HG02973 (cell line): ENCODE data around the gene NANOS3.
"Not testable (repeated sequence)": the region's sequence is repeated elsewhere in the genome, so short reads cannot be mapped to it uniquely, and the experiment has no call there.

Experiments
- ATAC-seq: cut with Tn5 transposase; IDR thresholded peaks from one replicate; pipeline ENCODE4 v1.9.1; 2021; ENCODE audit warnings: moderate library complexity; ENCODE audit not compliant: unreplicated experiment

Gene NANOS3

DNA sequence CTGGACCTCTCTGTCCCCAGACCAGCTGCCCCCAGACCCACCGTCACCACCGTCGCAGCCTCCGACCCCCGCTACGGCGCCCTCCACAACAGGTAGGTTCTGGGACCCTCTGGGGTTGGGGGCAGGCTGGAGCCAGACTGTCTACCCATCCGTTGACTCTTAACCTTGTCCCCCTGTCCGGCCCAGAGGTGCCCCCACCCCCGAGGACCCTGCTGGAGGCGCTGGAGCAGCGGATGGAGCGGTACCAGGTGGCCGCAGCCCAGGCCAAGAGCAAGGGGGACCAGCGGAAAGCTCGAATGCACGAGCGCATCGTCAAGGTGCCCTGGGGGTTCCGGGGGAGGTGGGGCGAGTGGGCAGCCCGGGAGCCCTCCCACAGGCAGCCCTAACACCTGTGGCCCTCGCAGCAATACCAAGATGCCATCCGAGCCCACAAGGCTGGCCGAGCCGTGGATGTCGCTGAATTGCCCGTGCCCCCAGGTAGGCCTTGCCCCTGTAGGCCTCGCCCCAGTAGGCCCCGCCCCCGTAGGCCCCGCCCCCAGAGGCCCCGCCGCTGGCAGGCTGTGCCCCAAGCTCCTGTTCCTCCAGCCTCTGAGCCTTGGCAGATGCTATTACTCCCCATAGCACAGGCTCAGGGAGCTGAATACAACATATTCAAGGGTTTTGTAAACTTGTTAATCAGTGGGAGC lies 41.9 kb downstream of the NANOS3 start:
- no peak for ATAC-seq

GRCh38 chr19:13920524-13920923 lies 43.6 kb downstream of the NANOS3 start:
- ATAC-seq: no peak

DNA sequence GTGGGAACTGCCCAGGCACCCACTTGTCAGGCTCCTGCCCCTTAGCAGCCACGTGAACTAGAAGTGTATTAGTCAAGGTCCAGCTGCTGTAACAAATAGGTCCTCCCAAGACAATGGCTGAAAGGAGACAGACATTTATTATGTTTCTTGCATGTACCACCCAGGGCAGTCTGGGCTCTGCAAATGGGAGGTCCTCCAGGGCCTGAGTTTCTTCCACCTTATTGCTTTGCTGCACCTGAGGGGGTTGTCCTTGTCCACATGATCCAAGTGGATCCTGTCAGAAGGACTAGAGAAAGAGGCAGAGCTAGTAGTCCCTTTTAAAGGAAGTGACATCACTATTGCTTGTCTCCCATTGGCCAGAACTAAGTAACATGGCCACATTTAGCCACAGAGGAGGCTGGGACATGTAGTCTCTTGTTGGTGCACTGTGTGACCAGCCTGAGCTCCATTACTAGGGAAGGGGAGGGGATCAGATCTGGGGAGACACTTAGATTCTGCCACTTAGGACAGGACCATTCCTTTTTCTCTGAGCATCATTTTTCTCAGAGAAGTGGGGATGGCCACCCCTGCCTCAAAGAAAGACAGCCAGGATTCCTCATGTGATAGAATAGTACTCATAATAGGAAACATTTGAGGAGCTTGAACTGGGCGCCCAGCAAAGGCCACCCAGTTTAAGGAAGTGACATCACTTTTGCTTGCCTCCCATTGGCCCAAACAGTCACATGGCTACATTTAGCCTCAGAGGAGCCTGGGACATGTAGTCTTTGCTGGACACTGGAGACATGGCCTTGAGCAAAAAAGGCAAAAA lies 44.2 kb downstream of the NANOS3 start:
- no peak for ATAC-seq

- not testable (repeated sequence) for ATAC-seq
These were observed 45.2 kb downstream of the NANOS3 start for GRCh38 chr19:13922118-13922517.

DNA sequence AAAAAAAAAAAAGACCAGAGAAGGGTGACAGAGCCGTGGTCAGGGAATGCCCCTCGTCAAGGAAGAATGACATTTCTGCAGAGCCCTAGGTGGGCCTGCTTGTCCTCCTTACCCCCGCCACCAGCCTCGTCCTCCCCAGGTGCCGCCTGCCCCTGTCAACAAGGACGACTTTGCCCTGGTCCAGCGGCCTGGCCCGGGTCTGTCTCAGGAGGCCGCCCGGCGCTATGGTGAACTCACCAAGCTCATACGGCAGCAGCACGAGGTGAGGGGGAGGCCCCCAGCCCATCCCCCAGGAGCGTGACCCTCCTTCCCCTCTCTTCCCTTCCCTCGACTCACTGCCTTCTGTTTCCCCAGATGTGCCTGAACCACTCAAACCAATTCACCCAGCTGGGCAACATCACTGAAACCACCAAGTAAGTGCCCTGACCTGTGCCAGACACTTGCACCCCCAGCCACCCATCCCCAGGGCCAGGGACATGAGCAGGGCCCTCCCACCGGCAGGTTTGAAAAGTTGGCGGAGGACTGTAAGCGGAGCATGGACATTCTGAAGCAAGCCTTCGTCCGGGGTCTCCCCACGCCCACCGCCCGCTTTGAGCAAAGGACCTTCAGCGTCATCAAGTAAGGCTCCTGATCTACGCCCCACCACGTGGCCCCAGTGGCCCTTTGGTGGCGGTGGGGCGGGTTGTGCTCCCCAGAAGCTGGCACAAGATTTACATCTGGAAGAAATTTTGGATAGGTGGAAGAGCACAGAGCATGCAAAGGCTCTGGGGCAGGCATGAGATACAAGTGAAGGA lies 46.5 kb downstream of the NANOS3 start:
- no peak for ATAC-seq

GRCh38 chr19:13926010-13926409 lies 49.1 kb downstream of the NANOS3 start:
- no peak for ATAC-seq

DNA sequence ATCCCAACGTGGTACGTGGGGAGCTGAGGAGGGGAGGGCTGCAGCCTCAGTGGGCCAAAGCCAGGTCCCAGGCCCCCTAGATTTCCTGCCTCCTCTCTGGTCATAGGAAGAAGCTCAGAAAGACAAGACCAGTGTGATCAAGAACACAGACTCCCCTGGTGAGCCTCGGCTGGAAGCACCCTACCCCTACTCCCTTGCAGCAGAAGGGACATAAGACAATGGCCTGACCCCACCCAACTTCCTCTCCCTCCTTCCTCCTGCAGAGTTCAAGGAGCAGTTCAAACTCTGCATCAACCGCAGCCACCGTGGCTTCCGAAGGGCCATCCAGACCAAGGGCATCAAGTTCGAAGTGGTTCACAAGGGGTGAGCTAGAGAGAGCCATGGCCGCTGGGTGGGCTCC lies 49.8 kb downstream of the NANOS3 start:
- ATAC-seq: no peak

GRCh38 chr19:13929340-13929739 lies 52.4 kb downstream of the NANOS3 start:
- ATAC-seq: no peak

GRCh38 chr19:13929956-13930355 lies 53.0 kb downstream of the NANOS3 start:
- ATAC-seq: no peak
